HG02610 (cell line): ENCODE measurements around the gene NPRL2.
A peak's percentile ranks its signal among the peaks of the same experiment; 100 is the strongest.
"Not testable (repeated sequence)": the region's sequence is repeated elsewhere in the genome, so short reads cannot be mapped to it uniquely, and the experiment has no call there.

Experiments used
- ATAC-seq: cut with Tn5 transposase; IDR thresholded peaks from one replicate; pipeline ENCODE4 v1.9.1; 2021; ENCODE audit warnings: mild to moderate bottlenecking, moderate library complexity; ENCODE audit not compliant: unreplicated experiment

The NPRL2 gene

GRCh38 chr3:50314816-50315215 lies 35.8 kb downstream of the NPRL2 start:
- no peak for ATAC-seq

- no peak for ATAC-seq
Measured at GRCh38 chr3:50314342-50314741, 36.2 kb downstream of the NPRL2 start.

- not testable (repeated sequence) for ATAC-seq
Measured at GRCh38 chr3:50312041-50312440, 38.5 kb downstream of the NPRL2 start.

- no peak for ATAC-seq
Measured at GRCh38 chr3:50304601-50305000, 46.0 kb downstream of the NPRL2 start.

GRCh38 chr3:50303013-50303815 lies 47.4 kb downstream of the NPRL2 start, which contains the start of gene HYAL1:
Gene HYAL1, minus strand, starts transcription at chr3:50303574. Its CDS starts 618 bp downstream, at chr3:50302956.
- ATAC-seq, result no peak

GRCh38 chr3:50302095-50303012 lies 48.2 kb downstream of the NPRL2 start:
- no peak for ATAC-seq

GRCh38 chr3:50300681-50301254 lies 49.8 kb downstream of the NPRL2 start:
- ATAC-seq, result no peak

- ATAC-seq, result no peak
Measured at GRCh38 chr3:50299929-50300680, 50.5 kb downstream of the NPRL2 start.

- ATAC-seq, result no peak
Measured at GRCh38 chr3:50299638-50299928, 51.0 kb downstream of the NPRL2 start.

- peak; percentile 86 for ATAC-seq
Measured at GRCh38 chr3:50298836-50299637, 51.5 kb downstream of the NPRL2 start, which contains the start of the genes HYAL3 and NAA80. Gene HYAL3, minus strand, starts transcription at chr3:50299405. Its CDS starts 3,803 bp downstream, at chr3:50295602. Gene NAA80, minus strand, starts transcription at chr3:50299405. Its CDS starts 1,942 bp downstream, at chr3:50297463.

- no peak for ATAC-seq
Measured at GRCh38 chr3:50297896-50298725, 52.5 kb downstream of the NPRL2 start.

- ATAC-seq, result no peak
Measured at GRCh38 chr3:50297384-50297775, 53.2 kb downstream of the NPRL2 start.
